Activated T-cell treated with anti-CD3 and anti-CD28 coated beads, Interleukin-2, amount 50 U/mL, for 72 hours (primary cell): ENCODE data around the gene TMPRSS6. TPM values are rescaled to one million over a fixed set of nuclear protein-coding genes. Genes with fewer than 3 reads are reported as not detected.
A peak's percentile ranks its signal among the peaks of the same experiment; 100 is the strongest.

Source experiments
- ATAC-seq, 2 donors: fragments of 150-1000 bp; cut with Tn5 transposase; replicated peaks in 1 of 2; 2 replicates each; pipeline ENCODE4 v1.10.0; 2021; ENCODE audit warnings: moderate library complexity in 2 of 2, mild to moderate bottlenecking in 1 of 2
- DNase-seq, 2 donors: peaks; one replicate each; pipeline ENCODE4 v3.0.0; 2021 to 2022; ENCODE audit warnings: mixed read lengths in 1 of 2
- H3K27ac Mint-ChIP-seq: one replicate; pipeline ENCODE4 v1.8.0; 2022; ENCODE audit warnings: mild to moderate bottlenecking, moderate library complexity, mixed read lengths
- H3K27me3 Mint-ChIP-seq: one replicate; pipeline ENCODE4 v1.8.0; 2022; ENCODE audit warnings: low read depth, mixed read lengths
- H3K36me3 Mint-ChIP-seq, 2 donors: one replicate each; pipeline ENCODE4 v1.8.0; 2022; ENCODE audit warnings: mixed read lengths in 2 of 2, mild to moderate bottlenecking in 1 of 2; ENCODE audit not compliant: insufficient read depth in 2 of 2
- H3K4me1 Mint-ChIP-seq: one replicate; pipeline ENCODE4 v1.8.0; 2022; ENCODE audit warnings: low read depth, mixed read lengths
- H3K4me3 Mint-ChIP-seq, 2 donors: one replicate each; pipeline ENCODE4 v1.8.0; 2022; ENCODE audit warnings: mild to moderate bottlenecking in 2 of 2, mixed read lengths in 2 of 2, moderate library complexity in 2 of 2
- H3K9me3 Mint-ChIP-seq, 2 donors: one replicate each; pipeline ENCODE4 v1.8.0; 2022; ENCODE audit warnings: mixed read lengths in 2 of 2
- total RNA-seq, 2 donors: library from RNA; stranded (reverse); gene quantifications; one replicate each; pipeline ENCODE4 v1.2.3, GENCODE V29; 2022

Gene TMPRSS6
- total RNA-seq, 2 donors from 2014 or later = 26.8 to 59.4 TPM

- Mint-ChIP-seq H3K27me3 (no peaks in the 10 kb centered on the region), H3K36me3 (no peaks in the 10 kb centered on the region), H3K9me3 (no peaks in the 10 kb centered on the region), H3K4me3 (no peak overlapping the region), H3K4me1 (peaks cover 50% of the 10 kb centered on the region), H3K27ac (no peak overlapping the region)
- no peak for ATAC-seq
- no peak for DNase-seq
These were observed 6.4 kb downstream of the TMPRSS6 start for GRCh38 chr22:37103151-37103550.

GRCh38 chr22:37101311-37102066 lies 8.0 kb downstream of the TMPRSS6 start:
- Mint-ChIP-seq H3K4me3 (no peak overlapping the region), H3K27ac (no peak overlapping the region)

GRCh38 chr22:37100589-37101127 lies 8.9 kb downstream of the TMPRSS6 start:
- ATAC-seq = peak in 1 of 2 donors; percentile 75

More at GRCh38 chr22:37101311-37102066, 8.0 kb downstream of the TMPRSS6 start:
- ATAC-seq (no peak), DNase-seq (no peak)
- Mint-ChIP-seq H3K9me3 (no peaks in the 10 kb centered on the region), H3K4me1 (peaks cover 53% of the 10 kb centered on the region), H3K36me3 (no peaks in the 10 kb centered on the region), H3K27me3 (no peaks in the 10 kb centered on the region)

GRCh38 chr22:37098976-37099591 lies 10.4 kb downstream of the TMPRSS6 start:
- ATAC-seq (no peak), DNase-seq (no peak)
- Mint-ChIP-seq H3K36me3 (no peaks in the 10 kb centered on the region), H3K27ac (peak overlapping the region; percentile 11), H3K9me3 (no peaks in the 10 kb centered on the region), H3K4me1 (peaks cover 65% of the 10 kb centered on the region), H3K27me3 (no peaks in the 10 kb centered on the region), H3K4me3 (no peak overlapping the region)

More at GRCh38 chr22:37100589-37101127, 8.9 kb downstream of the TMPRSS6 start:
- no peak overlapping the region for H3K27ac Mint-ChIP-seq
- peak in 1 of 2 donors; percentile 37 for DNase-seq
- H3K4me3 Mint-ChIP-seq = peak overlapping the region in 1 of 2 donors; percentile 59
- no peaks in the 10 kb centered on the region for H3K27me3 Mint-ChIP-seq
- peaks cover 56% of the 10 kb centered on the region for H3K4me1 Mint-ChIP-seq
- H3K36me3 Mint-ChIP-seq = no peaks in the 10 kb centered on the region
- no peaks in the 10 kb centered on the region for H3K9me3 Mint-ChIP-seq

- DNase-seq (no peak), ATAC-seq (no peak)
- Mint-ChIP-seq H3K4me3 (no peak overlapping the region), H3K9me3 (no peaks in the 10 kb centered on the region), H3K36me3 (no peaks in the 10 kb centered on the region), H3K27ac (no peak overlapping the region), H3K27me3 (no peaks in the 10 kb centered on the region), H3K4me1 (peaks cover 63% of the 10 kb centered on the region)
These were observed 12.2 kb downstream of the TMPRSS6 start for GRCh38 chr22:37097346-37097745.

GRCh38 chr22:37095113-37095512 lies 14.4 kb downstream of the TMPRSS6 start:
- Mint-ChIP-seq H3K9me3 (no peaks in the 10 kb centered on the region), H3K36me3 (no peaks in the 10 kb centered on the region), H3K27ac (no peak overlapping the region), H3K4me1 (peaks cover 58% of the 10 kb centered on the region), H3K4me3 (peak overlapping the region; percentile 49 to 70), H3K27me3 (no peaks in the 10 kb centered on the region)
- ATAC-seq (peak; percentile 94 to 97), DNase-seq (peak; percentile 73 to 83)

GRCh38 chr22:37094239-37094638 lies 15.3 kb downstream of the TMPRSS6 start:
- peak overlapping the region; percentile 90 for H3K27ac Mint-ChIP-seq
- H3K9me3 Mint-ChIP-seq = no peaks in the 10 kb centered on the region
- H3K4me3 Mint-ChIP-seq = peak overlapping the region; percentile 49 to 70
- peaks cover 53% of the 10 kb centered on the region for H3K4me1 Mint-ChIP-seq
- no peak for DNase-seq
- H3K27me3 Mint-ChIP-seq = no peaks in the 10 kb centered on the region
- no peaks in the 10 kb centered on the region for H3K36me3 Mint-ChIP-seq
- ATAC-seq = no peak

GRCh38 chr22:37092997-37093396 lies 16.5 kb downstream of the TMPRSS6 start:
- no peak overlapping the region for H3K27ac Mint-ChIP-seq
- H3K9me3 Mint-ChIP-seq = no peaks in the 10 kb centered on the region
- H3K36me3 Mint-ChIP-seq = no peaks in the 10 kb centered on the region
- peak overlapping the region in 1 of 2 donors; percentile 21 for H3K4me3 Mint-ChIP-seq
- DNase-seq = no peak
- ATAC-seq = no peak
- no peaks in the 10 kb centered on the region for H3K27me3 Mint-ChIP-seq
- peaks cover 53% of the 10 kb centered on the region for H3K4me1 Mint-ChIP-seq

- Mint-ChIP-seq H3K36me3 (no peaks in the 10 kb centered on the region), H3K27ac (no peak overlapping the region)
- DNase-seq = no peak
These were observed 17.5 kb downstream of the TMPRSS6 start for GRCh38 chr22:37091994-37092393.

GRCh38 chr22:37090920-37091695 lies 18.4 kb downstream of the TMPRSS6 start:
- Mint-ChIP-seq H3K9me3 (no peaks in the 10 kb centered on the region), H3K27ac (no peak overlapping the region)

More at GRCh38 chr22:37091994-37092393, 17.5 kb downstream of the TMPRSS6 start:
- H3K4me1 Mint-ChIP-seq = peaks cover 55% of the 10 kb centered on the region
- ATAC-seq = no peak
- H3K27me3 Mint-ChIP-seq = no peaks in the 10 kb centered on the region
- no peak overlapping the region for H3K4me3 Mint-ChIP-seq
- no peaks in the 10 kb centered on the region for H3K9me3 Mint-ChIP-seq

GRCh38 chr22:37089434-37089833 lies 20.1 kb downstream of the TMPRSS6 start:
- ATAC-seq (no peak), DNase-seq (no peak)
- no peak overlapping the region for H3K27ac Mint-ChIP-seq
- H3K36me3 Mint-ChIP-seq = no peaks in the 10 kb centered on the region
- peak overlapping the region; percentile 43 to 72 for H3K4me3 Mint-ChIP-seq
- no peaks in the 10 kb centered on the region for H3K27me3 Mint-ChIP-seq
- H3K4me1 Mint-ChIP-seq = peaks cover 32% of the 10 kb centered on the region
- no peaks in the 10 kb centered on the region for H3K9me3 Mint-ChIP-seq

More at GRCh38 chr22:37090920-37091695, 18.4 kb downstream of the TMPRSS6 start:
- peaks cover 48% of the 10 kb centered on the region for H3K4me1 Mint-ChIP-seq
- H3K36me3 Mint-ChIP-seq = no peaks in the 10 kb centered on the region
- peak overlapping the region; percentile 13 to 15 for H3K4me3 Mint-ChIP-seq
- DNase-seq = no peak
- ATAC-seq = no peak
- H3K27me3 Mint-ChIP-seq = no peaks in the 10 kb centered on the region

GRCh38 chr22:37088750-37089408 lies 20.6 kb downstream of the TMPRSS6 start:
- H3K27ac Mint-ChIP-seq = peak overlapping the region; percentile 36
- no peaks in the 10 kb centered on the region for H3K27me3 Mint-ChIP-seq
- H3K4me3 Mint-ChIP-seq = peak overlapping the region; percentile 72 to 76
- DNase-seq (no peak), ATAC-seq (peak; percentile 40 to 47)
- no peaks in the 10 kb centered on the region for H3K36me3 Mint-ChIP-seq
- peaks cover 32% of the 10 kb centered on the region for H3K4me1 Mint-ChIP-seq
- no peaks in the 10 kb centered on the region for H3K9me3 Mint-ChIP-seq
